Activated CD8-positive, alpha-beta memory T cell treated with anti-CD3 and anti-CD28 coated beads, Interleukin-2, amount 10 ng/mL, durations not matched to agents 7 days and 5 days (primary cell): ENCODE measurements around the gene HSPA9. TPM values are rescaled to one million over a fixed set of nuclear protein-coding genes. Genes with fewer than 3 reads are reported as not detected.

ENCODE experiments used
- ATAC-seq: fragments of 150-1000 bp; cut with Tn5 transposase; one replicate; pipeline ENCODE4 v1.10.0; 2021; ENCODE audit warnings: moderate library complexity
- CTCF ChIA-PET: fragments of 350-600 bp; sonication (Branson Sonifier 250); formaldehyde crosslinking; loops from one replicate; lab custom pipeline; 2021; ENCODE audit warnings: antibody characterized with exemption; lab: Charles Lee
- DNase-seq: peaks from one replicate; pipeline ENCODE4 v3.0.0-alpha.2; 2020
- H3K27ac Mint-ChIP-seq: one replicate; pipeline ENCODE4 v1.8.0; 2021; ENCODE audit warnings: mild to moderate bottlenecking, mixed read lengths
- H3K27me3 Mint-ChIP-seq: one replicate; pipeline ENCODE4 v1.8.0; 2021; ENCODE audit warnings: mixed read lengths
- H3K36me3 Mint-ChIP-seq: one replicate; pipeline ENCODE4 v1.8.0; 2021; ENCODE audit warnings: mild to moderate bottlenecking, mixed read lengths
- H3K4me1 Mint-ChIP-seq: one replicate; pipeline ENCODE4 v1.8.0; 2021; ENCODE audit warnings: mixed read lengths
- H3K4me3 Mint-ChIP-seq: one replicate; pipeline ENCODE4 v1.8.0; 2021; ENCODE audit warnings: mild to moderate bottlenecking, moderate library complexity, mixed read lengths
- H3K9me3 Mint-ChIP-seq: one replicate; pipeline ENCODE4 v1.8.0; 2022; ENCODE audit warnings: low read depth, mixed read lengths
- total RNA-seq, 2 experiments: library from RNA; stranded (reverse); gene quantifications; one replicate each; pipeline ENCODE4 v1.2.3, GENCODE V29; 2021

Gene HSPA9
- total RNA-seq = 100 to 1,000 TPM; 208 to 309 TPM

DNA sequence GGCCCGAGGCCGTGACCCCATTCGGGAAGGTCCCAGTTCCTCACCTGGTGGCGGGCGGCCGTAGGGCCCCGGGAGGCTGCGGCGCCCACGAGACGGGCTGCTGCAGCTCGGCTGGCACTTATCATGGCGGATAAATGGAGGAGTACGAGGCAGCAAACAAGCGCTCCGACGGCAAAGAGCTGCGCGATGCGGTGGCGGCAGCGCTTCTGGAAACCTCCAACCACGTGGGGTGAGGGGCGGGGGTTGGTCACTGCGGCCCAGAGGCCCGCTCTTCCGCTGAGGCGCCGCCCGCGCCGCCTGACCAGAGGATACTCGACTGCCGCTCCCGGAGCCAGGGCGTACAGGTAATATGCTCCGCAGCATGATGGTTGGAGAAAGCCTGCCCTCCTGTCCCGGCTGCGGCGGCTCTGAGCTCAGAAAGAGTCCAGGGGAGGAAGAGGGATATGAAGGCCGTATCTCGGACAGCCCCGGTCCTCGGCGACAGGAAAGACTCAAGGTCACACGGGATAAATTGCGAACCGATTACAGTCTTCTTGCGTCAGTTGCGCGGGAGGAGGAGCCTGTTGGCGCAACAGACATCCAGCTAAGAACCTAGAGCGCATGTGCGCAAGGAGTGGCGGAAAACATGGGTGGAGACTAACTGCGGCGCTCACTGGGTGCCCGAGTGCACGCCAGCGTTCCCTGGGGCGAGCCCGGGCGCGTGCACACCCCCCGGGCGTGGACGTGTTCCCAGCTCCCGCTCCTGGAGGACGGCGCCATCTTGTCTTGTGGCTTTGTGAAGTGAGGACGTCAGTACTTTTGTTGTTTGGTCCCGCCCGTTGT is at the start of gene HSPA9:
Gene HSPA9 (minus strand): TSS at position 208 of the 822 bp plus-strand sequence. CDS start 83 bp downstream, at position 125.
- H3K9me3 Mint-ChIP-seq = no peaks in the 10 kb centered on the region
- H3K27me3 Mint-ChIP-seq = no peaks in the 10 kb centered on the region
- H3K36me3 Mint-ChIP-seq = peaks cover 32% of the 10 kb centered on the region

GRCh38 chr5:138623053-138623452 is 47.9 kb upstream of the HSPA9 start:
- Mint-ChIP-seq H3K27me3 (peaks cover 43% of the 10 kb centered on the region), H3K9me3 (no peaks in the 10 kb centered on the region), H3K4me1 (no peaks in the 10 kb centered on the region), H3K27ac (no peak overlapping the region), H3K4me3 (no peak overlapping the region), H3K36me3 (no peaks in the 10 kb centered on the region)
- CTCF ChIA-PET = no interaction called here
- DNase-seq (no peak), ATAC-seq (no peak)

More for the DNA sequence above, at the start of gene HSPA9:
- peaks cover 35% of the 10 kb centered on the region for H3K4me1 Mint-ChIP-seq
- CTCF ChIA-PET = interaction anchor here (0.6 to 3.0 kb wide), 15 partner anchors 9 to 828 kb away, joined by 3 to 23 read pairs (median 3); partner anchors contain the start of genes EGR1, ETF1, MATR3 and SPATA24
- ATAC-seq (peak; percentile 90), DNase-seq (peak; percentile 99)
- peak within 1 kb of the TSS; percentile 98 for H3K27ac Mint-ChIP-seq
- H3K4me3 Mint-ChIP-seq = peak within 1 kb of the TSS; percentile 93

DNA sequence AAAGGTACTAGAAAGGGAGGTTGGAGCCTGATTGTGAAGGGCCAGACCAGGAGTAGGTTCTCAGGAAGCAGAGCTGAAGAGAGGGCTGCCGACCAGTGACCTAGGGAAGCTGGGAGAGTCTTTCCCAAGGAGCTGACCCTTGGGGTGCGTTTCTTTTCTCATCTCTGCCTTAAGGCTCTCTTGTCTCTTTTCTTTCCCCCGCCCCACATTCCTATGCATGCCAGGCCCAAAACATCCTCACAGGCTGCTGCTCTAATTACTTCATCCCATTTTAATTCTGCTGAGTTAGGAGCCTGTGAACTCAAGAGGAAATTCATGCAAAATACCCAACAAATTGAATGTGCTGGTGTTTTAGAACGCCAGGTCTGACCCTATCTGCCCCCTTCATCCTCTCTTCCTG is 46.9 kb upstream of the HSPA9 start:
- Mint-ChIP-seq H3K27me3 (peaks cover 43% of the 10 kb centered on the region), H3K4me3 (no peak overlapping the region), H3K36me3 (no peaks in the 10 kb centered on the region), H3K27ac (no peak overlapping the region), H3K4me1 (no peaks in the 10 kb centered on the region), H3K9me3 (no peaks in the 10 kb centered on the region)
- DNase-seq (no peak), ATAC-seq (no peak)
- CTCF ChIA-PET = interaction anchor here (0.7 kb wide), 1 partner anchor 216 kb away, joined by 3 read pairs; no protein-coding TSS in a partner anchor

- Mint-ChIP-seq H3K4me1 (no peaks in the 10 kb centered on the region), H3K27me3 (peaks cover 40% of the 10 kb centered on the region), H3K36me3 (no peaks in the 10 kb centered on the region), H3K9me3 (no peaks in the 10 kb centered on the region), H3K27ac (no peak overlapping the region), H3K4me3 (no peak overlapping the region)
- ATAC-seq (no peak), DNase-seq (no peak)
- CTCF ChIA-PET = interaction anchor here (0.9 to 1.4 kb wide), 2 partner anchors 21 to 41 kb away, joined by 3 to 5 read pairs; no protein-coding TSS in a partner anchor
These were observed 45.5 kb upstream of the HSPA9 start for GRCh38 chr5:138620663-138621224.

DNA sequence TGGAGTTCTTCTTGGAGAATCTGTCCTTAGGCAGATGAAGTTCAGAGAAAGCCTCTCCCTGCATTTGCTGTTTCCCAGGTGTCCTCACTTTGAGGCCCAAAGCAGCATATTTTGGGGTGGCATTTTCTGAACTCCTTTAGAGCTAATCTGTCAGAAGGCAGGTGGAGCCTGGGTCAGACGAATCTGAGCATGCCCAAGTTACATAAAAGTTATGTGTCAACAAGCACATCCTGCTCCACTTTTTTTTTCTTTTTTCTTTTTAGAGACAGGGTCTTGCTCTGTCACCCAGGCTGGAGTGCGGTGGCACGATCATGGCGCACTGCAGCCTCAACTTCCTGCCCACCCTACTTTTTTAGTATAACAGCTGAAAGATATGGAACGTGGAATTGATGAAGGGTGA is 41.3 kb upstream of the HSPA9 start:
- Mint-ChIP-seq H3K27ac (no peak overlapping the region), H3K4me3 (no peak overlapping the region), H3K36me3 (no peaks in the 10 kb centered on the region), H3K9me3 (no peaks in the 10 kb centered on the region), H3K4me1 (peaks cover 3% of the 10 kb centered on the region), H3K27me3 (peaks cover 44% of the 10 kb centered on the region)
- DNase-seq (no peak), ATAC-seq (no peak)
- CTCF ChIA-PET = interaction anchor here (0.8 kb wide), 1 partner anchor 13 kb away, joined by 3 read pairs; no protein-coding TSS in a partner anchor

DNA sequence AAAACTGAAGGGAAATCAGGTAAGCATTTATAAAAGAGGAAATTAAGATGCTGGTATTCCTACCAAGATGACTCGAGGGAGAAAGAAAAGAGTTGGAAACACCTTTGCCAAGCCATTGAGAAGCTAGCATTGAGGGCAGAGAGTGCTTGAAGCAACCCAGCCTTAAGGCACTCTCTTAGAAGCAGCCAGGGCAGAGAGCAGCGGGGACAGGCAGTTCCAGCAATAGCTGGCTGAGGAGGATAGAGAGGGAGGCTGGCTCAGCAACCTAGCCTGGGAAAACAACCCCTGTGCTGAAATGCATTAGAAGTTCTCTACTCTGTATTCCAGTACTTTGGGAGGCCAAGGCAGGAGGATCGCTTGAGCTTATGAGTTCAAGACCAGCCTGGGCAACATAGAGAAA is 40.3 kb upstream of the HSPA9 start:
- no peak overlapping the region for H3K27ac Mint-ChIP-seq
- peaks cover 9% of the 10 kb centered on the region for H3K4me1 Mint-ChIP-seq
- H3K36me3 Mint-ChIP-seq = no peaks in the 10 kb centered on the region
- H3K4me3 Mint-ChIP-seq = no peak overlapping the region
- CTCF ChIA-PET = interaction anchor here (1.4 to 1.5 kb wide), 2 partner anchors 19 to 36 kb away, joined by 4 to 5 read pairs; no protein-coding TSS in a partner anchor
- H3K9me3 Mint-ChIP-seq = no peaks in the 10 kb centered on the region
- ATAC-seq (no peak), DNase-seq (no peak)
- H3K27me3 Mint-ChIP-seq = peaks cover 47% of the 10 kb centered on the region

- no peaks in the 10 kb centered on the region for H3K36me3 Mint-ChIP-seq
- H3K4me3 Mint-ChIP-seq = no peak overlapping the region
- ATAC-seq (no peak), DNase-seq (no peak)
- CTCF ChIA-PET = interaction anchor here (0.6 to 0.7 kb wide), 2 partner anchors 17 to 595 kb away, joined by 3 read pairs; no protein-coding TSS in a partner anchor
- H3K4me1 Mint-ChIP-seq = peaks cover 9% of the 10 kb centered on the region
- peaks cover 57% of the 10 kb centered on the region for H3K27me3 Mint-ChIP-seq
- no peaks in the 10 kb centered on the region for H3K9me3 Mint-ChIP-seq
- no peak overlapping the region for H3K27ac Mint-ChIP-seq
These were observed 36.5 kb upstream of the HSPA9 start for GRCh38 chr5:138611678-138612218.

- no peaks in the 10 kb centered on the region for H3K36me3 Mint-ChIP-seq
- peaks cover 56% of the 10 kb centered on the region for H3K27me3 Mint-ChIP-seq
- CTCF ChIA-PET = interaction anchor here (0.6 to 0.9 kb wide), 2 partner anchors 11 to 596 kb away, joined by 3 read pairs; no protein-coding TSS in a partner anchor
- H3K9me3 Mint-ChIP-seq = no peaks in the 10 kb centered on the region
- DNase-seq = no peak
- peak; percentile 36 for ATAC-seq
- no peak overlapping the region for H3K4me3 Mint-ChIP-seq
- H3K4me1 Mint-ChIP-seq = peaks cover 9% of the 10 kb centered on the region
- H3K27ac Mint-ChIP-seq = no peak overlapping the region
These were observed 35.9 kb upstream of the HSPA9 start for GRCh38 chr5:138610918-138611677.

DNA sequence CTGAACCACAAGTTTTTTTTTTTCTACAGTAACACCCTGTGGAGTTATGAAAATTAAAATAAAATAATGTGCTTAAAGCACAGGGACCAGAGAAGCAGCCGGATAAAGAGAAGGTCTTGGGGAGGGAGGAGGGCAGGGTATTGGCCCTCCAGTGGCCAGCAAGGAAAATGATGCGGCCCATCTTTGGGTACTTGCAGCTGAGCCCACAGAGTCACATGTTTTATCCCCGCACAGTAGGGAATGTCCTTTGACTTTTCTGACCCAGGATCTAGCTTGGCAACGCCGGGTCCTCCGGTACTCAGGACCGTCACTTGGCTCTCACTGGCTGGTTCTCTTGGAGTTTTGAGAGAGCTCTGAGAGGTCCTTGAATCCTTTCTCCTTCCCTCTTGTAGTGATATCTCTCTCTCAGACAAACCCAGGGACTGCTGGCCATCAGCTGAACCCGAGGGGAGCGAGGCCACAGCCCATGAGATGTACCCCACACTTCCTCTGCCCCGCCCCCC is 35.3 kb upstream of the HSPA9 start:
- CTCF ChIA-PET = interaction anchor here (0.9 kb wide), 1 partner anchor 10 kb away, joined by 3 read pairs; no protein-coding TSS in a partner anchor
- ATAC-seq (no peak), DNase-seq (no peak)
- Mint-ChIP-seq H3K4me1 (peaks cover 12% of the 10 kb centered on the region), H3K27ac (no peak overlapping the region), H3K27me3 (peaks cover 54% of the 10 kb centered on the region), H3K36me3 (no peaks in the 10 kb centered on the region), H3K9me3 (no peaks in the 10 kb centered on the region), H3K4me3 (no peak overlapping the region)

GRCh38 chr5:138606378-138607064 is 31.3 kb upstream of the HSPA9 start:
- H3K9me3 Mint-ChIP-seq = no peaks in the 10 kb centered on the region
- H3K4me1 Mint-ChIP-seq = peaks cover 31% of the 10 kb centered on the region
- DNase-seq (no peak), ATAC-seq (no peak)
- H3K36me3 Mint-ChIP-seq = no peaks in the 10 kb centered on the region
- no peak overlapping the region for H3K27ac Mint-ChIP-seq
- CTCF ChIA-PET = no interaction called here
- peaks cover 26% of the 10 kb centered on the region for H3K27me3 Mint-ChIP-seq
- H3K4me3 Mint-ChIP-seq = no peak overlapping the region

DNA sequence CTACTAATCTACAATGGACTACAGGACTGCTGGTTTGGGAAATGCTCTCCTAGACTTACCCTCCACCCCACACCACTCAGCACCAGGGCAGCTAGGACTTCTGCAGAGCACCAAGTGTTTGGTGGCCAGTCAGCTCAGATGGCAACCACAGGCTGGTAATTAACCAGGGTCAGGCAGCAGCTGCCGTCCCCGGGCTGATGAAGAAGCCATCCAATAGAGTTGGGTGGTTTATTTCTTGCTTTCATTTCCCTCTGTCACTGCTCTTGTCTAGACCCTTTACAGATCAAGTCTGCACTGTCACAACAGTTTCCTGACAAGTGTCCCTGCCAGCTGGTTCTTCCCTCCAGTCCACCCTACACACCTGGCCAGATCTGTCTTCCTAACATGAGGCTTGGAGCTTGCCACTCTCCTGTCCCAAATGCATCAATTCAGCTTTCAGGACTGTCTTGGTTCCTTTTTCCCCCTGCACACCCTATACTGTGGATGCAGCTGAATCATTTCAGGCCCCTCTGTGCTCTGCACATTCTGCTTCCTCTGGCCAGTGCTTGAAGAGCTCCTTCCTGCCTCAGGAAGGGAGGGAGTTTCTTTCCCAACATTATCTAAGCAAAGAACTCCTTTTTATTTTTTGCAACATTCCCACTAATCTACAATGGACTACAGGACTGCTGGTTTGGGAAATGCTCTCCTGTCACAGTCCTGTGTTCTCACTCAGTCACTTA is 30.2 kb upstream of the HSPA9 start:
- DNase-seq = no peak
- peaks cover 28% of the 10 kb centered on the region for H3K4me1 Mint-ChIP-seq
- H3K36me3 Mint-ChIP-seq = no peaks in the 10 kb centered on the region
- H3K4me3 Mint-ChIP-seq = no peak overlapping the region
- H3K27me3 Mint-ChIP-seq = peaks cover 19% of the 10 kb centered on the region
- no peaks in the 10 kb centered on the region for H3K9me3 Mint-ChIP-seq
- H3K27ac Mint-ChIP-seq = no peak overlapping the region
- ATAC-seq = no peak
- CTCF ChIA-PET = interaction anchor here (1.5 kb wide), 1 partner anchor 26 kb away, joined by 4 read pairs; no protein-coding TSS in a partner anchor
